HepG2 (cell line): ENCODE measurements around the gene THRSP. TPM values are rescaled to one million over a fixed set of nuclear protein-coding genes. Genes with fewer than 3 reads are reported as not detected.
A peak's percentile ranks its signal among the peaks of the same experiment; 100 is the strongest.

Source experiments
- AKAP8 ChIP-seq: sonication (generic); formaldehyde crosslinking; IDR thresholded peaks from 2 replicates; pipeline ENCODE4 v1.5.1; 2020; ENCODE audit warnings: mild to moderate bottlenecking, missing genetic modification reagents
- BHLHE40 ChIP-seq: IDR thresholded peaks from 2 replicates; pipeline ENCODE4 v1.6.1; 2011; ENCODE audit warnings: low read length, improper control_type of control experiment
- FIP1L1 ChIP-seq: fragments of 200-400 bp; formaldehyde crosslinking; IDR thresholded peaks from 2 replicates; pipeline ENCODE4 v1.6.1; 2018; ENCODE audit warnings: low read depth, mild to moderate bottlenecking, low read length, moderate library complexity, borderline replicate concordance; ENCODE audit not compliant: insufficient read depth
- HHEX ChIP-seq: IDR thresholded peaks from 2 replicates; pipeline ENCODE4 v1.6.1; 2016; ENCODE audit warnings: control low read depth
- JUN ChIP-seq: sonication (generic); formaldehyde crosslinking; IDR thresholded peaks from 2 replicates; pipeline ENCODE4 v1.4.0; 2020; ENCODE audit warnings: mild to moderate bottlenecking, missing genetic modification reagents
- MBD4 ChIP-seq: IDR thresholded peaks from 2 replicates; pipeline ENCODE4 v1.6.1; 2012; ENCODE audit warnings: low read length, inconsistent platforms, borderline replicate concordance
- MXI1 ChIP-seq: IDR thresholded peaks from 3 replicates; pipeline ENCODE4 v1.6.1; 2012; ENCODE audit warnings: low read depth, low read length, inconsistent platforms, borderline replicate concordance
- POLR2AphosphoS5 ChIP-seq: IDR thresholded peaks from 2 replicates; pipeline ENCODE4 v1.6.1; 2012; ENCODE audit warnings: low read depth, low read length
- RBM22 ChIP-seq: fragments of 200-400 bp; formaldehyde crosslinking; optimal IDR thresholded peaks from 2 replicates; pipeline ENCODE3; 2017; ENCODE audit warnings: mild to moderate bottlenecking, low read length, moderate library complexity
- REPIN1 ChIP-seq: sonication (generic); formaldehyde crosslinking; IDR thresholded peaks from 2 replicates; pipeline ENCODE4 v1.8.0; 2022; ENCODE audit warnings: missing genetic modification reagents, low read depth, mild to moderate bottlenecking, borderline replicate concordance
- TIGD3 ChIP-seq: sonication (generic); formaldehyde crosslinking; IDR thresholded peaks from 2 replicates; pipeline ENCODE4 v1.5.1; 2020; ENCODE audit warnings: mild to moderate bottlenecking, missing genetic modification reagents, borderline replicate concordance
- ZFP41 ChIP-seq: sonication (generic); formaldehyde crosslinking; IDR thresholded peaks from 2 replicates; pipeline ENCODE4 v1.4.0; 2020; ENCODE audit warnings: mild to moderate bottlenecking, missing genetic modification reagents, borderline replicate concordance
- ZNF180 ChIP-seq: sonication (generic); formaldehyde crosslinking; IDR thresholded peaks from 2 replicates; pipeline ENCODE4 v1.4.0; 2020; ENCODE audit warnings: low read depth, missing genetic modification reagents, borderline replicate concordance
- ZNF484 ChIP-seq: sonication (generic); formaldehyde crosslinking; IDR thresholded peaks from 2 replicates; pipeline ENCODE4 v1.5.1; 2020; ENCODE audit warnings: mild to moderate bottlenecking, low read depth, missing genetic modification reagents, borderline replicate concordance
- ZNF564 ChIP-seq: sonication (generic); formaldehyde crosslinking; IDR thresholded peaks from 2 replicates; pipeline ENCODE4 v1.8.1; 2023; ENCODE audit warnings: mild to moderate bottlenecking, missing genetic modification reagents
- ZNF616 ChIP-seq: sonication (generic); formaldehyde crosslinking; IDR thresholded peaks from 2 replicates; pipeline ENCODE4 v1.5.0; 2020; ENCODE audit warnings: low read depth, mild to moderate bottlenecking, missing genetic modification reagents
- ZNF850 ChIP-seq: sonication (generic); formaldehyde crosslinking; conservative IDR thresholded peaks from 2 replicates; pipeline ENCODE4 v1.9.0; 2021; ENCODE audit warnings: mild to moderate bottlenecking, missing genetic modification reagents
- polyA plus RNA-seq, 8 experiments: library from polyadenylated mRNA; depleted of rRNA in 3 of 8; stranded (reverse) in 7 of 8; unstranded in 1 of 8; fragments of >200 nt; fragmentation: Illumina TruSeq in 4 of 8; extraction: Trizol in 4 of 8; gene quantifications; 2 replicates each; pipeline versions ENCODE4 v1.2.1 to v1.2.3, GENCODE V29; 2011 to 2016; ENCODE audit warnings: low read depth in 4 of 8, missing spikeins in 1 of 8, mixed read lengths in 1 of 8; ENCODE audit not compliant: insufficient read depth in 1 of 8
- total RNA-seq, 5 experiments: library from RNA; depleted of rRNA; stranded (reverse); fragments of >200 nt; fragmentation: Illumina TruSeq; extraction: Trizol; gene quantifications; 2 replicates each; pipeline ENCODE4 v1.2.3, GENCODE V29; 2016; ENCODE audit warnings: low read depth in 1 of 5
- TF ChIP-seq, protein P1 (sequence below): sonication (generic); formaldehyde crosslinking; IDR thresholded peaks from 2 replicates; pipeline ENCODE4 v1.4.0; 2020; ENCODE audit warnings: low read depth, missing genetic modification reagents
- TF ChIP-seq, protein P2 (sequence below): sonication (generic); formaldehyde crosslinking; IDR thresholded peaks from 2 replicates; pipeline ENCODE4 v1.4.0; 2020; ENCODE audit warnings: missing genetic modification reagents, mild to moderate bottlenecking, borderline replicate concordance

THRSP gene
- total and polyA plus RNA-seq, 2 of the 13 experiments (the other 11 are each of a cell fraction or from before 2014, with no cell fraction given): 0.13 to 0.58 TPM

- TF ChIP-seq, protein P1, sequence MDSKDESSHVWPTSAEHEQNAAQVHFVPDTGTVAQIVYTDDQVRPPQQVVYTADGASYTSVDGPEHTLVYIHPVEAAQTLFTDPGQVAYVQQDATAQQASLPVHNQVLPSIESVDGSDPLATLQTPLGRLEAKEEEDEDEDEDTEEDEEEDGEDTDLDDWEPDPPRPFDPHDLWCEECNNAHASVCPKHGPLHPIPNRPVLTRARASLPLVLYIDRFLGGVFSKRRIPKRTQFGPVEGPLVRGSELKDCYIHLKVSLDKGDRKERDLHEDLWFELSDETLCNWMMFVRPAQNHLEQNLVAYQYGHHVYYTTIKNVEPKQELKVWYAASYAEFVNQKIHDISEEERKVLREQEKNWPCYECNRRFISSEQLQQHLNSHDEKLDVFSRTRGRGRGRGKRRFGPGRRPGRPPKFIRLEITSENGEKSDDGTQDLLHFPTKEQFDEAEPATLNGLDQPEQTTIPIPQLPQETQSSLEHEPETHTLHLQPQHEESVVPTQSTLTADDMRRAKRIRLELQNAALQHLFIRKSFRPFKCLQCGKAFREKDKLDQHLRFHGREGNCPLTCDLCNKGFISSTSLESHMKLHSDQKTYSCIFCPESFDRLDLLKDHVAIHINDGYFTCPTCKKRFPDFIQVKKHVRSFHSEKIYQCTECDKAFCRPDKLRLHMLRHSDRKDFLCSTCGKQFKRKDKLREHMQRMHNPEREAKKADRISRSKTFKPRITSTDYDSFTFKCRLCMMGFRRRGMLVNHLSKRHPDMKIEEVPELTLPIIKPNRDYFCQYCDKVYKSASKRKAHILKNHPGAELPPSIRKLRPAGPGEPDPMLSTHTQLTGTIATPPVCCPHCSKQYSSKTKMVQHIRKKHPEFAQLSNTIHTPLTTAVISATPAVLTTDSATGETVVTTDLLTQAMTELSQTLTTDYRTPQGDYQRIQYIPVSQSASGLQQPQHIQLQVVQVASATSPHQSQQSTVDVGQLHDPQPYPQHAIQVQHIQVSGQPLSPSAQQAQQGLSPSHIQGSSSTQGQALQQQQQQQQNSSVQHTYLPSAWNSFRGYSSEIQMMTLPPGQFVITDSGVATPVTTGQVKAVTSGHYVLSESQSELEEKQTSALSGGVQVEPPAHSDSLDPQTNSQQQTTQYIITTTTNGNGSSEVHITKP (CRISPR knock-in tag): 0 out of 2 replicates have a peak, but pooled peaks have one; percentile 25
- TF ChIP-seq, protein P2, sequence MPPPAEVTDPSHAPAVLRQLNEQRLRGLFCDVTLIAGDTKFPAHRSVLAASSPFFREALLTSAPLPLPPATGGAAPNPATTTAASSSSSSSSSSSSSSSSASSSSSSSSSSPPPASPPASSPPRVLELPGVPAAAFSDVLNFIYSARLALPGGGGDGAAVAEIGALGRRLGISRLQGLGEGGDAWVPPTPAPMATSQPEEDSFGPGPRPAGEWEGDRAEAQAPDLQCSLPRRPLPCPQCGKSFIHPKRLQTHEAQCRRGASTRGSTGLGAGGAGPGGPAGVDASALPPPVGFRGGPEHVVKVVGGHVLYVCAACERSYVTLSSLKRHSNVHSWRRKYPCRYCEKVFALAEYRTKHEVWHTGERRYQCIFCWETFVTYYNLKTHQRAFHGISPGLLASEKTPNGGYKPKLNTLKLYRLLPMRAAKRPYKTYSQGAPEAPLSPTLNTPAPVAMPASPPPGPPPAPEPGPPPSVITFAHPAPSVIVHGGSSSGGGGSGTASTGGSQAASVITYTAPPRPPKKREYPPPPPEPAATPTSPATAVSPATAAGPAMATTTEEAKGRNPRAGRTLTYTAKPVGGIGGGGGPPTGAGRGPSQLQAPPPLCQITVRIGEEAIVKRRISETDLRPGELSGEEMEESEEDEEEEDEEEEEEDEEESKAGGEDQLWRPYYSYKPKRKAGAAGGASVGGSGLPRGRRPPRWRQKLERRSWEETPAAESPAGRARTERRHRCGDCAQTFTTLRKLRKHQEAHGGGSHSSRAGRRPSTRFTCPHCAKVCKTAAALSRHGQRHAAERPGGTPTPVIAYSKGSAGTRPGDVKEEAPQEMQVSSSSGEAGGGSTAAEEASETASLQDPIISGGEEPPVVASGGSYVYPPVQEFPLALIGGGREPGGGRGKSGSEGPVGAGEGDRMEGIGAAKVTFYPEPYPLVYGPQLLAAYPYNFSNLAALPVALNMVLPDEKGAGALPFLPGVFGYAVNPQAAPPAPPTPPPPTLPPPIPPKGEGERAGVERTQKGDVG (CRISPR knock-in tag): no peak
- TF ChIP-seq TIGD3 (CRISPR knock-in tag): no peak
- TF ChIP-seq ZNF616 (CRISPR knock-in tag): peak; percentile 52
- TF ChIP-seq HHEX (CRISPR knock-in tag): no peak; the same call in 1 of the 2 replicates
- TF ChIP-seq JUN (CRISPR knock-in tag): no peak
- TF ChIP-seq REPIN1 (CRISPR knock-in tag): peak; percentile 97
- TF ChIP-seq ZNF180 (CRISPR knock-in tag): peak; percentile 32; the same call in 1 of the 2 replicates
- peak; percentile 57; the same call in 2 of the 3 replicates for TF ChIP-seq MXI1
- 0 out of 2 replicates have a peak, but pooled peaks have one; percentile 56 for TF ChIP-seq AKAP8
- TF ChIP-seq RBM22: no peak
- TF ChIP-seq POLR2AphosphoS5: peak; percentile 93
- TF ChIP-seq ZNF850: no peak
- peak; percentile 82; the same call in 1 of the 2 replicates for TF ChIP-seq MBD4
- TF ChIP-seq BHLHE40: peak; percentile 63; the same call in 1 of the 2 replicates
- no peak for TF ChIP-seq FIP1L1
- TF ChIP-seq ZFP41 (CRISPR knock-in tag): peak; percentile 79; the same call in 1 of the 2 replicates
- no peak; the same call in 1 of the 2 replicates for TF ChIP-seq ZNF484
- TF ChIP-seq ZNF564 (CRISPR knock-in tag): peak; percentile 88
Observed at GRCh38 chr11:78079232-78080083, 15.8 kb downstream of the THRSP start, which contains the start of gene NDUFC2 (continued).
